Cerebellar cortex (tissue), 1 donor: Measurements from ENCODE around the gene RPP21.
A peak's percentile ranks its signal among the peaks of the same experiment; 100 is the strongest.

ENCODE experiments used
- DNase-seq: peaks from one replicate; pipeline ENCODE4 v3.0.0-alpha.2; 2015; ENCODE audit warnings: low spot score

Gene RPP21

DNA sequence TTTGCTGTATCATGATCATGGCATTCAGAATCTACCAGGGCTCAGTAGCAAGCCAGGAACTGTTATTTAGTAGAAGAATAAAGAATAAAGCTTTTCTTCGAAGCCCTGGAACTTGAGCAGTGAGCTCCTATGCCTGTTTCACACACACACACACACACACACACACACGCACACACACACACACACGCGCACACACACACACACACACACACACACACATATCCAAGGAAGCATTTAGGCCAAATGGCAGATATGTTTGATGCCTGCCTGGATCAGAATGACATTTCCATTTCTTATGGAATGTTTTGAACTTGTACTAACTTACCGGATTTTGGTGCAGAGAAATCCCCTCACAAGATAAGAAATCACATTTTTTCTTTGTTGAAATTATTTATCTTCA is 35.5 kb downstream of the RPP21 start:
- DNase-seq = no peak

DNA sequence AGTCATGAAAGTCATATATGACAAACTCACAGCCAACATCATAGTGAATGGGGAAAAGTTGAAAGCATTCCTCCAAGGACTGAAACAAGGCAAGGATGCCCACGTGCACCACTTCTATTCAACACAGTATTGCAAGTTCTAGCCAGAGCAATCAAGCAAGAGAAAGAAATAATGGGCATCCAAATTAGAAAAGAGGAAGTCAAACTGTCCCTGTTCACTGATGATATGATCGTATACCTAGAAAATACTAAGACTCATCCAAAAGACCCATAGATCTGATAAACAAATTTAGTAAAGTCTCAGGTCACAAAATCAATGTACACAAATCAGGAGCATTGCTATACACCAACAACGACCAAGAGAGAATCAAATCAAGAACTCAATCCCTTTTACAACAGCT is 41.2 kb downstream of the RPP21 start:
- no peak for DNase-seq

DNA sequence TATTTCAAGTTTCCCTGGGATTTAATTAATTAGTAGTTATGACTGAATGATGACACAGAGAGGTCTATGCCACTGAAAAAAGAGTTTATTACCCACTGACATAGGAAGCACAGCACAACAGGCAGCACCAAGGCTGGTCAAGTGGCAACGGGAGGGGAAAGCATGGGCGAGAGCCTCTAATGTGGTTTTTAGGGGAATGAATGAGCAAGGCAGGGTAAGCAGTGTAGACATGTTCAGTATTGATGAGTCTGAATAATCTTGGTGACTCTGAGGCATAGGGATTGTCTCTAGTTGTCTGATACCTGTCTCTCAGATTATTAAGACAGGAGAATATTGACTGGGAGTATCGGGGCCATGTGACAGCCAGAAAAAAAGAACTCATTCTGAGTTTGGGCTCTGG is 46.3 kb downstream of the RPP21 start:
- DNase-seq = no peak

DNA sequence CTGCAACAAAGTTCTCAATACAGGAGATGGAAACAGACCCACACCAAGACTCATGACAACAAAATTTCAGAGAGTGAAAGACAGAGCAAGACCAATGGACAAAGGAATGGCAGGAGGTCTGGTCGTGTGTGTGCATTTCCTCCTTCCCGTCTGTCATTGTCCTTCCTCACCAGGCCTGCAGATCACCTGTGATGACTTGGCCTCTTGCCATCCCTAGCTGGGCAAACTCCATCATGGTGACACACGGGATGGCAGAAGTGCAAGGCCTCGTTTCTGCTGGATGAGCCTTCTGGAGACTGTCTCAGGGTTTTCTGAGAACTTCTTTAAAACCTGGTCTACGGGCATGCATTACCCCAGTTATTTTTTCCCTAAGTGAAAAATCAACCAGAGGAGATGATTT is 49.2 kb downstream of the RPP21 start:
- DNase-seq = peak; percentile 2
